SK-N-MC (cell line): ENCODE data around the gene TAAR6.

Experiments used
- EZH2 ChIP-seq: fragments of 200-600 bp; sonication (generic); IDR thresholded peaks from one replicate; pipeline ENCODE4 v1.6.1; 2017; ENCODE audit warnings: antibody characterized with exemption
- FOXP2 ChIP-seq: optimal IDR thresholded peaks from 2 replicates; pipeline ENCODE3; 2011; ENCODE audit warnings: mild to moderate bottlenecking, moderate library complexity; ENCODE audit not compliant: insufficient read depth; ENCODE audit errors: extremely low read length, control extremely low read depth
- POLR2AphosphoS5 ChIP-seq: IDR thresholded peaks from 2 replicates; pipeline ENCODE4 v1.6.1; 2012; ENCODE audit warnings: mild to moderate bottlenecking, low read depth, low read length, borderline replicate concordance

- TF ChIP-seq POLR2AphosphoS5 (no peak), EZH2 (no peak), FOXP2 (no peak)
Observed at GRCh38 chr6:132530293-132530974, 39.7 kb upstream of the TAAR6 start.
